ENCODE results near the gene ZFAND3.

Gene ZFAND3

GRCh38 chr6:37931066-37931465, 111.5 kb downstream of the ZFAND3 start:
- H3K9ac ChIP-seq (ENCODE audit: low read length): no peak overlapping the region
- H3K36me3 ChIP-seq (ENCODE audit: insufficient read depth, low read length): no peaks in the 10 kb centered on the region
- H3K9me3 ChIP-seq (ENCODE audit: low read length): no peaks in the 10 kb centered on the region
- no peak overlapping the region for H3K4me3 ChIP-seq (ENCODE audit: low read depth in 1 of 2, low read length in 2 of 2)
- H3K4me1 ChIP-seq (ENCODE audit: insufficient read depth, low read length): peaks cover 9% of the 10 kb centered on the region
- H3K27ac ChIP-seq (ENCODE audit: low read depth, low read length): no peak overlapping the region
- H3K27me3 ChIP-seq (ENCODE audit: control insufficient read depth in 1 of 2, insufficient read depth in 2 of 2, low read length in 2 of 2): no peaks in the 10 kb centered on the region

- Histone ChIP-seq H3K4me3 (ENCODE audit: low read depth in 1 of 2, low read length in 2 of 2) (no peak overlapping the region), H3K4me1 (ENCODE audit: insufficient read depth, low read length) (peaks cover 9% of the 10 kb centered on the region), H3K9ac (ENCODE audit: low read length) (no peak overlapping the region), H3K27me3 (ENCODE audit: control insufficient read depth in 1 of 2, insufficient read depth in 2 of 2, low read length in 2 of 2) (no peaks in the 10 kb centered on the region), H3K27ac (ENCODE audit: low read depth, low read length) (no peak overlapping the region), H3K9me3 (ENCODE audit: low read length) (no peaks in the 10 kb centered on the region), H3K36me3 (ENCODE audit: insufficient read depth, low read length) (no peaks in the 10 kb centered on the region)
These were observed 114.7 kb downstream of the ZFAND3 start for GRCh38 chr6:37934276-37934675.

GRCh38 chr6:37936150-37936549, 116.6 kb downstream of the ZFAND3 start:
- H3K27ac ChIP-seq (ENCODE audit: low read depth, low read length): no peak overlapping the region
- H3K36me3 ChIP-seq (ENCODE audit: insufficient read depth, low read length): no peaks in the 10 kb centered on the region
- H3K4me3 ChIP-seq (ENCODE audit: low read depth in 1 of 2, low read length in 2 of 2): no peak overlapping the region
- H3K9me3 ChIP-seq (ENCODE audit: low read length): no peaks in the 10 kb centered on the region
- H3K4me1 ChIP-seq (ENCODE audit: insufficient read depth, low read length): peaks cover 15% of the 10 kb centered on the region
- H3K9ac ChIP-seq (ENCODE audit: low read length): no peak overlapping the region
- no peaks in the 10 kb centered on the region for H3K27me3 ChIP-seq (ENCODE audit: control insufficient read depth in 1 of 2, insufficient read depth in 2 of 2, low read length in 2 of 2)

GRCh38 chr6:37936906-37937305, 117.4 kb downstream of the ZFAND3 start:
- Histone ChIP-seq H3K4me3 (ENCODE audit: low read depth in 1 of 2, low read length in 2 of 2) (no peak overlapping the region), H3K9ac (ENCODE audit: low read length) (no peak overlapping the region), H3K4me1 (ENCODE audit: insufficient read depth, low read length) (peaks cover 11% of the 10 kb centered on the region), H3K27ac (ENCODE audit: low read depth, low read length) (no peak overlapping the region), H3K36me3 (ENCODE audit: insufficient read depth, low read length) (no peaks in the 10 kb centered on the region), H3K27me3 (ENCODE audit: control insufficient read depth in 1 of 2, insufficient read depth in 2 of 2, low read length in 2 of 2) (no peaks in the 10 kb centered on the region), H3K9me3 (ENCODE audit: low read length) (no peaks in the 10 kb centered on the region)

GRCh38 chr6:37938909-37939308, 119.4 kb downstream of the ZFAND3 start:
- Histone ChIP-seq H3K36me3 (ENCODE audit: insufficient read depth, low read length) (no peaks in the 10 kb centered on the region), H3K9ac (ENCODE audit: low read length) (no peak overlapping the region), H3K4me1 (ENCODE audit: insufficient read depth, low read length) (peaks cover 27% of the 10 kb centered on the region), H3K27me3 (ENCODE audit: control insufficient read depth in 1 of 2, insufficient read depth in 2 of 2, low read length in 2 of 2) (no peaks in the 10 kb centered on the region), H3K27ac (ENCODE audit: low read depth, low read length) (no peak overlapping the region), H3K9me3 (ENCODE audit: low read length) (no peaks in the 10 kb centered on the region), H3K4me3 (ENCODE audit: low read depth in 1 of 2, low read length in 2 of 2) (no peak overlapping the region)

GRCh38 chr6:37940074-37940847, 120.7 kb downstream of the ZFAND3 start:
- Histone ChIP-seq H3K27ac (ENCODE audit: low read depth, low read length) (no peak overlapping the region), H3K9me3 (ENCODE audit: low read length) (no peaks in the 10 kb centered on the region), H3K9ac (ENCODE audit: low read length) (no peak overlapping the region), H3K27me3 (ENCODE audit: control insufficient read depth in 1 of 2, insufficient read depth in 2 of 2, low read length in 2 of 2) (no peaks in the 10 kb centered on the region), H3K4me3 (ENCODE audit: low read depth in 1 of 2, low read length in 2 of 2) (no peak overlapping the region), H3K4me1 (ENCODE audit: insufficient read depth, low read length) (peaks cover 27% of the 10 kb centered on the region), H3K36me3 (ENCODE audit: insufficient read depth, low read length) (no peaks in the 10 kb centered on the region)

GRCh38 chr6:37941871-37942270, 122.3 kb downstream of the ZFAND3 start:
- Histone ChIP-seq H3K4me1 (ENCODE audit: insufficient read depth, low read length) (peaks cover 38% of the 10 kb centered on the region), H3K27me3 (ENCODE audit: control insufficient read depth in 1 of 2, insufficient read depth in 2 of 2, low read length in 2 of 2) (no peaks in the 10 kb centered on the region), H3K36me3 (ENCODE audit: insufficient read depth, low read length) (no peaks in the 10 kb centered on the region), H3K9ac (ENCODE audit: low read length) (no peak overlapping the region), H3K9me3 (ENCODE audit: low read length) (no peaks in the 10 kb centered on the region), H3K27ac (ENCODE audit: low read depth, low read length) (no peak overlapping the region), H3K4me3 (ENCODE audit: low read depth in 1 of 2, low read length in 2 of 2) (no peak overlapping the region)

- peaks cover 44% of the 10 kb centered on the region for H3K4me1 ChIP-seq (ENCODE audit: insufficient read depth, low read length)
These were observed 123.3 kb downstream of the ZFAND3 start for GRCh38 chr6:37942606-37943376.

GRCh38 chr6:37943436-37944058, 124.0 kb downstream of the ZFAND3 start:
- H3K36me3 ChIP-seq (ENCODE audit: insufficient read depth, low read length): no peaks in the 10 kb centered on the region
- H3K27me3 ChIP-seq (ENCODE audit: control insufficient read depth in 1 of 2, insufficient read depth in 2 of 2, low read length in 2 of 2): no peaks in the 10 kb centered on the region
- H3K9me3 ChIP-seq (ENCODE audit: low read length): no peaks in the 10 kb centered on the region
- no peak overlapping the region for H3K27ac ChIP-seq (ENCODE audit: low read depth, low read length)
- H3K9ac ChIP-seq (ENCODE audit: low read length): no peak overlapping the region
- H3K4me1 ChIP-seq (ENCODE audit: insufficient read depth, low read length): peaks cover 52% of the 10 kb centered on the region
- H3K4me3 ChIP-seq (ENCODE audit: low read depth in 1 of 2, low read length in 2 of 2): no peak overlapping the region

More at GRCh38 chr6:37942606-37943376, 123.3 kb downstream of the ZFAND3 start:
- Histone ChIP-seq H3K9ac (ENCODE audit: low read length) (no peak overlapping the region), H3K27ac (ENCODE audit: low read depth, low read length) (no peak overlapping the region), H3K9me3 (ENCODE audit: low read length) (no peaks in the 10 kb centered on the region), H3K4me3 (ENCODE audit: low read depth in 1 of 2, low read length in 2 of 2) (no peak overlapping the region), H3K27me3 (ENCODE audit: control insufficient read depth in 1 of 2, insufficient read depth in 2 of 2, low read length in 2 of 2) (no peaks in the 10 kb centered on the region), H3K36me3 (ENCODE audit: insufficient read depth, low read length) (no peaks in the 10 kb centered on the region)

- Histone ChIP-seq H3K27ac (ENCODE audit: low read depth, low read length) (no peak overlapping the region), H3K9ac (ENCODE audit: low read length) (no peak overlapping the region), H3K9me3 (ENCODE audit: low read length) (no peaks in the 10 kb centered on the region), H3K4me3 (ENCODE audit: low read depth in 1 of 2, low read length in 2 of 2) (no peak overlapping the region), H3K27me3 (ENCODE audit: control insufficient read depth in 1 of 2, insufficient read depth in 2 of 2, low read length in 2 of 2) (no peaks in the 10 kb centered on the region), H3K36me3 (ENCODE audit: insufficient read depth, low read length) (no peaks in the 10 kb centered on the region), H3K4me1 (ENCODE audit: insufficient read depth, low read length) (peaks cover 42% of the 10 kb centered on the region)
These were observed 126.5 kb downstream of the ZFAND3 start for GRCh38 chr6:37946057-37946456.

GRCh38 chr6:37947468-37947867, 127.9 kb downstream of the ZFAND3 start:
- H3K4me3 ChIP-seq (ENCODE audit: low read depth in 1 of 2, low read length in 2 of 2): no peak overlapping the region
- H3K9ac ChIP-seq (ENCODE audit: low read length): no peak overlapping the region
- no peaks in the 10 kb centered on the region for H3K27me3 ChIP-seq (ENCODE audit: control insufficient read depth in 1 of 2, insufficient read depth in 2 of 2, low read length in 2 of 2)
- no peaks in the 10 kb centered on the region for H3K9me3 ChIP-seq (ENCODE audit: low read length)
- H3K36me3 ChIP-seq (ENCODE audit: insufficient read depth, low read length): no peaks in the 10 kb centered on the region
- H3K4me1 ChIP-seq (ENCODE audit: insufficient read depth, low read length): peaks cover 39% of the 10 kb centered on the region
- no peak overlapping the region for H3K27ac ChIP-seq (ENCODE audit: low read depth, low read length)

Data from muscle layer of colon (tissue), 2 donors.